Tibial artery (tissue), 4 donors: Measurements from ENCODE around the gene IFT122.
A peak's percentile ranks its signal among the peaks of the same experiment; 100 is the strongest.

Source experiments
- DNase-seq, 2 donors: peaks; one replicate each; pipeline ENCODE4 v3.0.0-alpha.2; 2019
- H3K27ac ChIP-seq, 2 donors: fragments of 200-600 bp; sonication (generic) in 1 of 2; 1 replicate in 1 of 2; 2 replicates in 1 of 2; pipeline ENCODE4 v1.5.1; 2018 to 2019; ENCODE audit warnings: mild to moderate bottlenecking in 1 of 2
- H3K27me3 ChIP-seq, 2 donors: fragments of 200-600 bp; sonication (generic) in 1 of 2; one replicate each; pipeline versions ENCODE4 v1.5.1 to v1.6.0; 2016 to 2019
- H3K36me3 ChIP-seq, 3 donors: fragments of 200-600 bp; sonication (generic) in 2 of 3; one replicate each; pipeline ENCODE4 v1.5.1; 2016 to 2019; ENCODE audit warnings: mild to moderate bottlenecking in 2 of 3
- H3K4me1 ChIP-seq, 4 donors: fragments of 200-600 bp; sonication (generic) in 2 of 4; 1 replicate in 3 of 4; 2 replicates in 1 of 4; pipeline ENCODE4 v1.5.1; 2016 to 2019
- H3K4me3 ChIP-seq, 2 donors: fragments of 200-600 bp; sonication (generic) in 1 of 2; 1 replicate in 1 of 2; 2 replicates in 1 of 2; pipeline ENCODE4 v1.5.1; 2018 to 2019; ENCODE audit warnings: mild to moderate bottlenecking in 2 of 2
- H3K9me3 ChIP-seq, 3 donors: fragments of 200-600 bp; sonication (generic) in 1 of 3; one replicate each; pipeline ENCODE4 v1.5.1; 2016 to 2019
- intact Hi-C: fragments of 100-400 bp; cut with DNase I; formaldehyde crosslinking; loops from one replicate; pipeline ENCODE4 v1.15.0; 2023; ENCODE audit warnings: low total_unique reads
- TF ChIP-seq, protein P1 (sequence below), 2 experiments: fragments of 200-600 bp in 1 of 2; fragments of 450-650 bp in 1 of 2; IDR thresholded peaks; one replicate each; pipeline ENCODE4 v1.5.1; 2017 to 2019; ENCODE audit warnings: antibody characterized with exemption in 2 of 2, mild to moderate bottlenecking in 1 of 2, moderate library complexity in 1 of 2

Gene IFT122

GRCh38 chr3:129399145-129399894, 40.7 kb upstream of the IFT122 start:
- peaks cover 0 to 17% (median 9%) of the 10 kb centered on the region in 4 donors for H3K4me1 ChIP-seq
- H3K9me3 ChIP-seq, result no peaks in the 10 kb centered on the region
- intact Hi-C loops, result no loop called here
- no peaks in the 10 kb centered on the region for H3K27me3 ChIP-seq
- H3K36me3 ChIP-seq, result no peaks in the 10 kb centered on the region
- peak overlapping the region; percentile 82 to 86 for H3K4me3 ChIP-seq
- peak; percentile 78 to 87 for DNase-seq
- peak overlapping the region; percentile 80 to 89 for H3K27ac ChIP-seq
- TF ChIP-seq, protein P1, sequence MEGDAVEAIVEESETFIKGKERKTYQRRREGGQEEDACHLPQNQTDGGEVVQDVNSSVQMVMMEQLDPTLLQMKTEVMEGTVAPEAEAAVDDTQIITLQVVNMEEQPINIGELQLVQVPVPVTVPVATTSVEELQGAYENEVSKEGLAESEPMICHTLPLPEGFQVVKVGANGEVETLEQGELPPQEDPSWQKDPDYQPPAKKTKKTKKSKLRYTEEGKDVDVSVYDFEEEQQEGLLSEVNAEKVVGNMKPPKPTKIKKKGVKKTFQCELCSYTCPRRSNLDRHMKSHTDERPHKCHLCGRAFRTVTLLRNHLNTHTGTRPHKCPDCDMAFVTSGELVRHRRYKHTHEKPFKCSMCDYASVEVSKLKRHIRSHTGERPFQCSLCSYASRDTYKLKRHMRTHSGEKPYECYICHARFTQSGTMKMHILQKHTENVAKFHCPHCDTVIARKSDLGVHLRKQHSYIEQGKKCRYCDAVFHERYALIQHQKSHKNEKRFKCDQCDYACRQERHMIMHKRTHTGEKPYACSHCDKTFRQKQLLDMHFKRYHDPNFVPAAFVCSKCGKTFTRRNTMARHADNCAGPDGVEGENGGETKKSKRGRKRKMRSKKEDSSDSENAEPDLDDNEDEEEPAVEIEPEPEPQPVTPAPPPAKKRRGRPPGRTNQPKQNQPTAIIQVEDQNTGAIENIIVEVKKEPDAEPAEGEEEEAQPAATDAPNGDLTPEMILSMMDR (IDR thresholded peaks at IDR 0.05), result peak; percentile 67 to 79

DNA sequence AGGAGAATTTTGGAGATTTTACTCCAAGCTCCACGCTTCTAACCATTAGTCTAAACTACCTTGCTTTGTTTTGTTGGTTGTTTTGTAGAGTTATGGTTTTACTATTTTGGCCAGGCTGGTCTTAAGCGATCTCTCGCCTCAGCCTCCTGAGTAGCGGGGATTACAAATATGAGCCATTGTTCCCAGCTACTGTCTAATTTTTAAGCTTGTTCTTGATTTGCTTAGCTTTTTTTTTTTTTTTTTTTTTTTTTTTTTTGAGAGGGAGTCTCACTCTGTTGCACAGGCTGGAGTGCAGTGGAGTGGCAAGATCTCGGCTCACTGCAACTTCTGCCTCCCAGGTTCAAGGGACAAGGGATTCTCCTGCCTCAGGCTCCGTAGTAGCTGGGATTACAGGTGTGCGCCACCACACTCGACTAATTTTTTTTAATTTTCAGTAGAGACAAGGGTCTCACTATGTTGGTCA, 40.1 kb upstream of the IFT122 start:
- Histone ChIP-seq H3K36me3 (no peaks in the 10 kb centered on the region), H3K4me1 (peaks cover 0 to 17% (median 9%) of the 10 kb centered on the region in 4 donors), H3K9me3 (no peaks in the 10 kb centered on the region), H3K27me3 (no peaks in the 10 kb centered on the region), H3K27ac (peak overlapping the region; percentile 80 to 89), H3K4me3 (peak overlapping the region; percentile 82 to 86)
- DNase-seq, result no peak
- intact Hi-C loops, result loop anchor here (5.0 kb wide), 1 partner anchor 37 kb away; the partner anchor contains the start of gene MBD4
- TF ChIP-seq, protein P1 (IDR thresholded peaks at IDR 0.05), result no peak

DNA sequence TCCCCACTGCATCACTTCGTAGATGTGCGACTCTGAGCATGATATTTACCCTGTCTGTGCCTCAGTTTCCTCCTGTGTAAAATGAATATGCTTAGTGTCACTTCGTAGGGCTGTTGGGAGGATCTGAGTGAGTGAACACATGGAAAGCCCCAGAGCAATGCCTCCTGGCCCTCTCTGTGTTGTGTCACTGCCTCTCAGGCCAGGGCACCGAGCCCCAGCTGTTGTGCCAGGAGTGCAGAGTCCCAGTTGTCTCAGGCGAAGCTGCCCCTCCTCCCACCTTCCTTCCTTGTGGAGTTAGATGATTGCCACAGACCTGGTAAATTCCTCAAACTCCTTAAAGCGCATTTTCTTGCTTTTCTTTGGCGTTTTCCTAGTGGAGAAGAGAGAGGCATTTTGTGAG, 37.8 kb upstream of the IFT122 start:
- Histone ChIP-seq H3K36me3 (no peaks in the 10 kb centered on the region), H3K27ac (no peak overlapping the region), H3K27me3 (no peaks in the 10 kb centered on the region), H3K4me1 (peaks cover 0 to 14% (median 9%) of the 10 kb centered on the region in 4 donors), H3K9me3 (no peaks in the 10 kb centered on the region), H3K4me3 (no peak overlapping the region)
- no peak for DNase-seq
- intact Hi-C loops, result loop anchor here (5.0 kb wide), 1 partner anchor 35 kb away; the partner anchor contains the start of gene MBD4
- TF ChIP-seq, protein P1 (IDR thresholded peaks at IDR 0.05), result no peak

DNA sequence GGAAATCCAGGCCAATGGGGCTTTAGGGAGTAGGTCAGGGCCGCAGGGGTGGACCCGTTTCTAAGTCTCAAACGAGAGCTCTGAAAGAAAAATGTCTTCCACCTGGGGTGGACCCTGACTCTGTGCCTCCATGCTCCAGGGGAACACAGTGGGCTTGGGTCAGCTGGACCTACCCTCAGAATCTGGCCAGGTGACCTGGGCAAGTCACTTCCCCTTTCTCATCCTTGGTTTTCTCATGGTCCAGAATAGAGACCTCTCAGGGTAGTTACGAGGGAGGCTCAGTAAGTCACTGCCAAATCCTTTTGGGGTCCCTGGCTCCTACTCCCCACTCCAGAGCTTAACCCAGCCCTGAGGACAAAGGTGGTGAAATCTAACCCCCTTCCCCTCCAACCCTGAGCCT, 37.4 kb upstream of the IFT122 start:
- no peaks in the 10 kb centered on the region for H3K27me3 ChIP-seq
- no peaks in the 10 kb centered on the region for H3K9me3 ChIP-seq
- H3K4me3 ChIP-seq, result no peak overlapping the region
- no peaks in the 10 kb centered on the region for H3K36me3 ChIP-seq
- TF ChIP-seq, protein P1 (IDR thresholded peaks at IDR 0.05), result no peak
- peaks cover 0 to 10% (median 7%) of the 10 kb centered on the region in 4 donors for H3K4me1 ChIP-seq
- intact Hi-C loops, result loop anchor here (5.0 kb wide), 1 partner anchor 35 kb away; the partner anchor contains the start of gene MBD4
- H3K27ac ChIP-seq, result no peak overlapping the region
- DNase-seq, result no peak

- TF ChIP-seq, protein P1 (IDR thresholded peaks at IDR 0.05), result no peak
These were observed 36.6 kb upstream of the IFT122 start for GRCh38 chr3:129403450-129403849.

More at GRCh38 chr3:129403450-129403849, 36.6 kb upstream of the IFT122 start:
- DNase-seq, result no peak
- H3K4me3 ChIP-seq, result no peak overlapping the region
- H3K4me1 ChIP-seq, result peaks cover 0 to 2% (median under 1%) of the 10 kb centered on the region in 4 donors
- H3K36me3 ChIP-seq, result no peaks in the 10 kb centered on the region
- intact Hi-C loops, result loop anchor here (5.0 kb wide), 1 partner anchor 34 kb away; the partner anchor contains the start of gene MBD4
- no peak overlapping the region for H3K27ac ChIP-seq
- H3K27me3 ChIP-seq, result no peaks in the 10 kb centered on the region
- H3K9me3 ChIP-seq, result no peaks in the 10 kb centered on the region
